Tibial artery (tissue), 4 donors: ENCODE results near the gene UGGT2.

ENCODE experiments used
- DNase-seq, 2 donors: peaks; one replicate each; pipeline ENCODE4 v3.0.0-alpha.2; 2019
- H3K27ac ChIP-seq, 2 donors: fragments of 200-600 bp; sonication (generic) in 1 of 2; 1 replicate in 1 of 2; 2 replicates in 1 of 2; pipeline ENCODE4 v1.5.1; 2018 to 2019; ENCODE audit warnings: mild to moderate bottlenecking in 1 of 2
- H3K27me3 ChIP-seq, 2 donors: fragments of 200-600 bp; sonication (generic) in 1 of 2; one replicate each; pipeline versions ENCODE4 v1.5.1 to v1.6.0; 2016 to 2019
- H3K36me3 ChIP-seq, 3 donors: fragments of 200-600 bp; sonication (generic) in 2 of 3; one replicate each; pipeline ENCODE4 v1.5.1; 2016 to 2019; ENCODE audit warnings: mild to moderate bottlenecking in 2 of 3
- H3K4me1 ChIP-seq, 4 donors: fragments of 200-600 bp; sonication (generic) in 2 of 4; 1 replicate in 3 of 4; 2 replicates in 1 of 4; pipeline ENCODE4 v1.5.1; 2016 to 2019
- H3K4me3 ChIP-seq, 2 donors: fragments of 200-600 bp; sonication (generic) in 1 of 2; 1 replicate in 1 of 2; 2 replicates in 1 of 2; pipeline ENCODE4 v1.5.1; 2018 to 2019; ENCODE audit warnings: mild to moderate bottlenecking in 2 of 2
- H3K9me3 ChIP-seq, 3 donors: fragments of 200-600 bp; sonication (generic) in 1 of 3; one replicate each; pipeline ENCODE4 v1.5.1; 2016 to 2019
- CTCF ChIP-seq, 2 experiments: fragments of 200-600 bp in 1 of 2; fragments of 450-650 bp in 1 of 2; IDR thresholded peaks; one replicate each; pipeline ENCODE4 v1.5.1; 2017 to 2019; ENCODE audit warnings: antibody characterized with exemption in 2 of 2, mild to moderate bottlenecking in 1 of 2, moderate library complexity in 1 of 2
- intact Hi-C: fragments of 100-400 bp; cut with DNase I; formaldehyde crosslinking; loops from one replicate; pipeline ENCODE4 v1.15.0; 2023; ENCODE audit warnings: low total_unique reads

The UGGT2 gene

GRCh38 chr13:95833719-95834118 is 219.5 kb downstream of the UGGT2 start:
- H3K36me3 ChIP-seq = peaks cover 10 to 20% (median 16%) of the 10 kb centered on the region in 3 donors
- no peak overlapping the region for H3K4me3 ChIP-seq
- no peaks in the 10 kb centered on the region for H3K4me1 ChIP-seq
- H3K9me3 ChIP-seq = no peaks in the 10 kb centered on the region
- no peak overlapping the region for H3K27ac ChIP-seq
- H3K27me3 ChIP-seq = no peaks in the 10 kb centered on the region
- intact Hi-C loops = loop anchor here (5.0 kb wide), 1 partner anchor 211 kb away; no protein-coding TSS in a partner anchor
- no peak for TF ChIP-seq CTCF (IDR thresholded peaks at IDR 0.05)
- no peak for DNase-seq

GRCh38 chr13:95833126-95833525 is 220.1 kb downstream of the UGGT2 start:
- H3K4me3 ChIP-seq = no peak overlapping the region
- no peaks in the 10 kb centered on the region for H3K4me1 ChIP-seq
- H3K27ac ChIP-seq = no peak overlapping the region
- no peaks in the 10 kb centered on the region for H3K27me3 ChIP-seq
- no peak for TF ChIP-seq CTCF (IDR thresholded peaks at IDR 0.05)
- no peaks in the 10 kb centered on the region for H3K9me3 ChIP-seq
- peaks cover 10 to 18% (median 16%) of the 10 kb centered on the region in 3 donors for H3K36me3 ChIP-seq
- DNase-seq = no peak
- intact Hi-C loops = loop anchor here (5.0 kb wide), 1 partner anchor 211 kb away; no protein-coding TSS in a partner anchor

- intact Hi-C loops = no loop called here
- H3K4me1 ChIP-seq = no peaks in the 10 kb centered on the region
- H3K27ac ChIP-seq = no peak overlapping the region
- DNase-seq = no peak
- TF ChIP-seq CTCF (IDR thresholded peaks at IDR 0.05) = no peak
- peaks cover 16 to 23% (median 17%) of the 10 kb centered on the region in 3 donors for H3K36me3 ChIP-seq
- no peaks in the 10 kb centered on the region for H3K27me3 ChIP-seq
- no peak overlapping the region for H3K4me3 ChIP-seq
- no peaks in the 10 kb centered on the region for H3K9me3 ChIP-seq
These were observed 230.9 kb downstream of the UGGT2 start for GRCh38 chr13:95822303-95822702.

GRCh38 chr13:95814495-95814894 is 238.7 kb downstream of the UGGT2 start:
- no peak for TF ChIP-seq CTCF (IDR thresholded peaks at IDR 0.05)
- Histone ChIP-seq H3K36me3 (peaks cover 44 to 65% (median 59%) of the 10 kb centered on the region in 3 donors), H3K9me3 (peaks cover 2 to 22% (median 12%) of the 10 kb centered on the region in 3 donors), H3K4me1 (no peaks in the 10 kb centered on the region), H3K27me3 (no peaks in the 10 kb centered on the region), H3K4me3 (no peak overlapping the region), H3K27ac (no peak overlapping the region)
- no peak for DNase-seq
- intact Hi-C loops = no loop called here

- no peaks in the 10 kb centered on the region for H3K27me3 ChIP-seq
- H3K4me1 ChIP-seq = no peaks in the 10 kb centered on the region
- peaks cover 4 to 24% (median 12%) of the 10 kb centered on the region in 3 donors for H3K9me3 ChIP-seq
- no peak overlapping the region for H3K27ac ChIP-seq
- H3K36me3 ChIP-seq = peaks cover 48 to 69% (median 65%) of the 10 kb centered on the region in 3 donors
- intact Hi-C loops = no loop called here
- no peak overlapping the region for H3K4me3 ChIP-seq
- TF ChIP-seq CTCF (IDR thresholded peaks at IDR 0.05) = no peak
- DNase-seq = no peak
These were observed 240.1 kb downstream of the UGGT2 start for GRCh38 chr13:95813139-95813538.

- H3K9me3 ChIP-seq = peaks cover 4 to 50% (median 22%) of the 10 kb centered on the region in 3 donors
- no peak for TF ChIP-seq CTCF (IDR thresholded peaks at IDR 0.05)
- no peaks in the 10 kb centered on the region for H3K27me3 ChIP-seq
- peaks cover 27 to 46% (median 41%) of the 10 kb centered on the region in 3 donors for H3K36me3 ChIP-seq
- DNase-seq = no peak
- H3K4me1 ChIP-seq = no peaks in the 10 kb centered on the region
- no peak overlapping the region for H3K27ac ChIP-seq
- H3K4me3 ChIP-seq = no peak overlapping the region
- intact Hi-C loops = no loop called here
These were observed 243.8 kb downstream of the UGGT2 start for GRCh38 chr13:95809429-95809828.
